Activated CD4-positive, alpha-beta memory T cell treated with anti-CD3 and anti-CD28 coated beads, Interleukin-2, amount 10 ng/mL, durations not matched to agents 7 days and 5 days (primary cell): ENCODE results near the gene RAPGEF6. TPM values are rescaled to one million over a fixed set of nuclear protein-coding genes. Genes with fewer than 3 reads are reported as not detected.
"Not testable (repeated sequence)": the region's sequence is repeated elsewhere in the genome, so short reads cannot be mapped to it uniquely, and the experiment has no call there.

ENCODE experiments used
- CTCF ChIA-PET: fragments of 350-600 bp; sonication (Branson Sonifier 250); formaldehyde crosslinking; loops from one replicate; lab custom pipeline; 2021; ENCODE audit warnings: antibody characterized with exemption, inconsistent platforms; lab: Charles Lee
- POLR2A ChIA-PET: fragments of 350-600 bp; sonication (Branson Sonifier 250); formaldehyde crosslinking; loops from one replicate; lab custom pipeline; 2021; ENCODE audit warnings: antibody characterized with exemption; lab: Charles Lee
- DNase-seq: peaks from one replicate; pipeline ENCODE4 v3.0.0-alpha.2; 2020
- H3K27ac Mint-ChIP-seq: one replicate; pipeline ENCODE4 v1.8.0; 2021; ENCODE audit warnings: mild to moderate bottlenecking, mixed read lengths
- H3K27me3 Mint-ChIP-seq: one replicate; pipeline ENCODE4 v1.8.0; 2021; ENCODE audit warnings: mixed read lengths
- H3K36me3 Mint-ChIP-seq: one replicate; pipeline ENCODE4 v1.8.0; 2021; ENCODE audit warnings: low read depth, mixed read lengths
- H3K4me1 Mint-ChIP-seq: one replicate; pipeline ENCODE4 v1.8.0; 2021; ENCODE audit warnings: mixed read lengths
- H3K4me3 Mint-ChIP-seq: one replicate; pipeline ENCODE4 v1.8.0; 2021; ENCODE audit warnings: mild to moderate bottlenecking, mixed read lengths
- H3K9me3 Mint-ChIP-seq: one replicate; pipeline ENCODE4 v1.8.0; 2021; ENCODE audit warnings: mixed read lengths
- total RNA-seq, 2 experiments: library from RNA; stranded (reverse); gene quantifications; one replicate each; pipeline ENCODE4 v1.2.3, GENCODE V29; 2021

The RAPGEF6 gene
- total RNA-seq, 2 experiments from 2014 or later: 40.7 to 44.5 TPM

DNA sequence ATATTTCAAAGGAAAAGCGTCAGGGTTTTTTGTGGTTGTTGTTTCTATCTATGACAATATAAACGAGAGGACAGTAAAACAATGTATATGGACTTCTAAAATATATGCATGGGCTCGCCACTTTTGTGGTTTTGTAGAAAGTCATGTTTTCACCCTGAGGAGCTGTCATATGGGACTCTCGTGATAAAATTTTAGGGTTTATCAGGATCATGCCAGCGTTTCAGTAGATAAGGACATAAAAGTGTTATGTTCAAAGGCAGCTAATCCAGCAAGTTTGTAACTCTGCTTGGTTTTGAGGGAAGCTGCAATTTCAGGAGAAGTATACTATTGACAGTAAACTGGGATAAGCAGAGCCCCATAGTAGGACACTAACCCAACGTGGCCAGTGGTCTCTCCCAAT lies 250.9 kb downstream of the RAPGEF6 start:
- ChIA-PET CTCF (interaction anchor here (0.7 to 7.4 kb wide), 4 partner anchors 32 to 219 kb away, joined by 3 to 88 read pairs (median 5); partner anchors contain the start of genes CDC42SE2 and HINT1), POLR2A (interaction anchor here (0.6 to 14.7 kb wide), 10 partner anchors 9 to 182 kb away, joined by 3 to 234 read pairs (median 4); partner anchors contain the start of gene CDC42SE2)
- no peak overlapping the region for H3K4me3 Mint-ChIP-seq

GRCh38 chr5:131382407-131383395 lies 252.3 kb downstream of the RAPGEF6 start:
- Mint-ChIP-seq H3K4me1 (peaks cover 90% of the 10 kb centered on the region), H3K27ac (peak overlapping the region; percentile 94), H3K4me3 (peak overlapping the region; percentile 53), H3K27me3 (no peaks in the 10 kb centered on the region), H3K36me3 (peaks cover 50% of the 10 kb centered on the region), H3K9me3 (no peaks in the 10 kb centered on the region)
- POLR2A ChIA-PET: interaction anchor here (0.7 to 14.7 kb wide), 23 partner anchors 8 to 219 kb away, joined by 3 to 234 read pairs (median 6); partner anchors contain the start of genes CDC42SE2 and HINT1
- CTCF ChIA-PET: interaction anchor here (0.7 to 7.4 kb wide), 32 partner anchors 8 to 226 kb away, joined by 3 to 88 read pairs (median 5); partner anchors contain the start of genes CDC42SE2 and HINT1
- DNase-seq: peak; percentile 59

More for the DNA sequence above, 250.9 kb downstream of the RAPGEF6 start:
- H3K27ac Mint-ChIP-seq: peak overlapping the region; percentile 94
- no peaks in the 10 kb centered on the region for H3K27me3 Mint-ChIP-seq
- no peaks in the 10 kb centered on the region for H3K9me3 Mint-ChIP-seq
- DNase-seq: no peak
- H3K36me3 Mint-ChIP-seq: peaks cover 56% of the 10 kb centered on the region
- peaks cover 88% of the 10 kb centered on the region for H3K4me1 Mint-ChIP-seq

- H3K36me3 Mint-ChIP-seq: peaks cover 45% of the 10 kb centered on the region
- H3K4me3 Mint-ChIP-seq: peak overlapping the region; percentile 57
- CTCF ChIA-PET: interaction anchor here (0.6 to 7.4 kb wide), 34 partner anchors 9 to 225 kb away, joined by 3 to 88 read pairs (median 5); partner anchors contain the start of genes CDC42SE2 and HINT1
- no peaks in the 10 kb centered on the region for H3K27me3 Mint-ChIP-seq
- H3K4me1 Mint-ChIP-seq: peaks cover 90% of the 10 kb centered on the region
- H3K27ac Mint-ChIP-seq: peak overlapping the region; percentile 94
- DNase-seq: no peak
- POLR2A ChIA-PET: interaction anchor here (1.0 to 14.7 kb wide), 21 partner anchors 8 to 234 kb away, joined by 3 to 234 read pairs (median 8); partner anchors contain the start of genes CDC42SE2 and HINT1
- H3K9me3 Mint-ChIP-seq: no peaks in the 10 kb centered on the region
Observed at GRCh38 chr5:131381777-131382176, 253.3 kb downstream of the RAPGEF6 start.

DNA sequence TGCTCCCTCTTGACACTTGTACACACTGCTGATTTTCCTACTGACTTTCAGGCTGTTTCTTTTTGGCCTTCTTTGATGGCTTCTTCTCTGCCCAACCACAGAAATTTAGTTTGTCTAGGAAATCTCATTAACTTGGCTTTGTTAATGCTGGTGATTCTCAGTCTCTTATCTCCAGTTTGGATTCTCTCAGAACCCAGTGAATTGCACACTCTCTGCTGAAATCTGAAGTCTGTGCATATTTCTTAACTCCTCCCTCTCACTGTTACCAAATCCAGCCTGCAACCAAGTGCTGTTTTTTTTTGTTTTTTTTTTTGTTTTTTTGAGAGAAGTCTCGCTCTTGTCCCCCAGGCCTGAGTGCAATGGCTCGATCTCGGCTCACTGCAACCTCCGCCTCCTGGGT lies 254.0 kb downstream of the RAPGEF6 start:
- ChIA-PET POLR2A (interaction anchor here (1.0 to 14.7 kb wide), 16 partner anchors 7 to 233 kb away, joined by 3 to 234 read pairs (median 10); partner anchors contain the start of gene CDC42SE2), CTCF (interaction anchor here (1.0 to 7.4 kb wide), 12 partner anchors 14 to 209 kb away, joined by 4 to 88 read pairs (median 7); partner anchors contain the start of gene CDC42SE2)
- H3K4me1 Mint-ChIP-seq: peaks cover 90% of the 10 kb centered on the region
- no peak for DNase-seq
- peak overlapping the region; percentile 57 for H3K4me3 Mint-ChIP-seq
- peaks cover 43% of the 10 kb centered on the region for H3K36me3 Mint-ChIP-seq
- no peaks in the 10 kb centered on the region for H3K27me3 Mint-ChIP-seq
- no peaks in the 10 kb centered on the region for H3K9me3 Mint-ChIP-seq
- peak overlapping the region; percentile 94 for H3K27ac Mint-ChIP-seq

DNA sequence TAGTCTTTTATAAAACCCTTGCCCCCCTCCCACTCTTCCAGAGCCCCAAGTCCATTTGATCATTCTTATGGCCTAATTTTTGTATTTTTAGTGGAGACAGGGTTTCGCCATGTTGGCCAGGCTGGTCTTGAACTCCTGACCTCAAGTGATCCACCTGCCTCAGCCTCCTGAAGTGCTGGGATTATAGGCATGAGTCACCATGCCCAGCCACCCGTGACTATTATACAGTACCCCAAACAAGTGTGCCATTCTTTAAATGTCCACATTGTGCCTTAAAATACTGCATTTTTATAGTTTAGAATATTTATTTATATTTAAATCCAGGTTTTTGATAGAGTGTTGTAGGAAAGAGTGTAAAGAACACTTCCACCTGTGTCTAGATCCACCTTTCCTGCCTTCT lies 254.8 kb downstream of the RAPGEF6 start:
- DNase-seq, H3K27me3 Mint-ChIP-seq, H3K9me3 Mint-ChIP-seq: not testable (repeated sequence)
- H3K4me3 Mint-ChIP-seq: peak overlapping the region; percentile 61
- peaks cover 42% of the 10 kb centered on the region for H3K36me3 Mint-ChIP-seq
- CTCF ChIA-PET: interaction anchor here (7.4 kb wide), 1 partner anchor 115 kb away, joined by 88 read pairs; the partner anchor contains the start of gene CDC42SE2
- POLR2A ChIA-PET: interaction anchor here (1.3 to 14.7 kb wide), 11 partner anchors 13 to 219 kb away, joined by 3 to 234 read pairs (median 33); partner anchors contain the start of genes CDC42SE2 and HINT1
- H3K4me1 Mint-ChIP-seq: peaks cover 91% of the 10 kb centered on the region
- peak overlapping the region; percentile 94 for H3K27ac Mint-ChIP-seq

DNA sequence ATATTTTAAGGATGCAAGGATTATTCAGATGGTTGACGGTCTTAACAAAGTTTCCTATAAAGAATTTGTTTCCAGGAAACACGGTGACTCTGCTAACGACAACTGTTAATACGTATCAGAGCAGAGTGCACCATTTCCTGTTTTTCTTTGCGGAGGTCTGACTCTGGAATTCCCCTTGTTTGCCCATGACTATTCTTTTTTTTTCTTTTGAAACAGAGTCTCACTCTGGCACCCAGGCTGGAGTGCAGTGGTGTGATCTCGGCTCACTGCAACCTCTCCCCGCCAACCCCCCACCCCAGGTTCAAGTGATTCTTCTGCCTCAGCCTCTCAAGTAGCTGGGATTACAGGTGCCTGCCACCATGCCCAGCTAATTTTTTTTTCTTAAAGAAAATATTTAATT lies 255.3 kb downstream of the RAPGEF6 start:
- DNase-seq: peak; percentile 67
- ChIA-PET CTCF (interaction anchor here (1.3 to 7.4 kb wide), 2 partner anchors 99 to 115 kb away, joined by 3 to 88 read pairs; partner anchors contain the start of gene CDC42SE2), POLR2A (interaction anchor here (0.6 to 14.7 kb wide), 13 partner anchors 10 to 218 kb away, joined by 3 to 234 read pairs (median 15); partner anchors contain the start of genes CDC42SE2 and HINT1)
- Mint-ChIP-seq H3K36me3 (peaks cover 38% of the 10 kb centered on the region), H3K27ac (peak overlapping the region; percentile 94), H3K4me3 (peak overlapping the region; percentile 61), H3K9me3 (no peaks in the 10 kb centered on the region), H3K27me3 (no peaks in the 10 kb centered on the region), H3K4me1 (peaks cover 91% of the 10 kb centered on the region)

DNA sequence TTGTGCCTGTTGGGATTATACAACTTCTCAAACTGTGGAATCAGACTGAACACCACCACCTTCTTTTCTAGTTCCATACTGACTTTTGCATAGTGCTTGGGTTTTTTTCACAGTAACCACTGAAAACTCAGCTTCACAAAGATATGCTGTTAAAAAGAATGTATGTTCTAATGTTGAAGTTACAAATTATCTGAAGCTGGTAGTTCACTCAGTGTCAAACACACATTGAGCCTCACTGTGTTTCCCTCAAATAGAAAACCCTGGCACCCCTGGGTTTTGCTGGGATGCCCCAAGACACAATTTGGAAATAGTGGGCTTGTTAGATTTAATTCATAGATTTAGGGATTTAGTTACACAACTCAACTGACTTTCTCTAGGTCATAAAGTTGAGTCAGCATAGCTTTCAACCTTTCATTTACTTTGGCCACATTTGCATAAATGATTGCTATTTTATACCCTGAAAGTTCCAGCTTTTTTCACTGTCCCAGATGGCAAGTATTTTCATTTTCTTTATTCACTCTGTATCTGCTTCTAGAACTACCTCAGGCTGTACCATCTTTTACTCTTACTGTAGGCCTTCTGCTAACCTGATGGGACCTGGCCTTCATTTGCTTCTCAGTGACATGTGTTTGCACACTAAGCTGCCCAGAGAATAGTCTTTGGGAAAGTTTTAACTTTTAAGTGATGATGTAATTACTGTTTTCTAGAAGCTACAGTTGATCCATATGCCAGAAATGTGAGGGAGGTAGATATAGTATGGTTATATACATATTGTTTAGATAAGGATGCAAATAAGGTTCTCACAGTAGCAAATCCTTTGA lies 256.1 kb downstream of the RAPGEF6 start:
- POLR2A ChIA-PET: interaction anchor here (0.6 to 14.7 kb wide), 21 partner anchors 9 to 218 kb away, joined by 3 to 234 read pairs (median 6); partner anchors contain the start of genes CDC42SE2 and HINT1
- no peak for DNase-seq
- peaks cover 89% of the 10 kb centered on the region for H3K4me1 Mint-ChIP-seq

GRCh38 chr5:131377785-131378325 lies 257.2 kb downstream of the RAPGEF6 start:
- Mint-ChIP-seq H3K9me3 (no peaks in the 10 kb centered on the region), H3K27ac (peak overlapping the region; percentile 84), H3K27me3 (no peaks in the 10 kb centered on the region), H3K4me3 (no peak overlapping the region), H3K4me1 (peaks cover 90% of the 10 kb centered on the region), H3K36me3 (peaks cover 35% of the 10 kb centered on the region)
- DNase-seq: no peak
- CTCF ChIA-PET: interaction anchor here (0.7 to 7.4 kb wide), 6 partner anchors 11 to 212 kb away, joined by 3 to 88 read pairs (median 3); partner anchors contain the start of genes CDC42SE2 and HINT1
- POLR2A ChIA-PET: interaction anchor here (1.1 to 14.7 kb wide), 11 partner anchors 8 to 215 kb away, joined by 3 to 234 read pairs (median 14); partner anchors contain the start of genes CDC42SE2 and HINT1

More for the DNA sequence above, 256.1 kb downstream of the RAPGEF6 start:
- CTCF ChIA-PET: interaction anchor here (0.5 to 7.4 kb wide), 6 partner anchors 10 to 114 kb away, joined by 3 to 88 read pairs (median 4); partner anchors contain the start of gene CDC42SE2
- Mint-ChIP-seq H3K27ac (peak overlapping the region; percentile 94), H3K4me3 (peak overlapping the region; percentile 39), H3K9me3 (no peaks in the 10 kb centered on the region), H3K27me3 (no peaks in the 10 kb centered on the region), H3K36me3 (peaks cover 34% of the 10 kb centered on the region)

DNA sequence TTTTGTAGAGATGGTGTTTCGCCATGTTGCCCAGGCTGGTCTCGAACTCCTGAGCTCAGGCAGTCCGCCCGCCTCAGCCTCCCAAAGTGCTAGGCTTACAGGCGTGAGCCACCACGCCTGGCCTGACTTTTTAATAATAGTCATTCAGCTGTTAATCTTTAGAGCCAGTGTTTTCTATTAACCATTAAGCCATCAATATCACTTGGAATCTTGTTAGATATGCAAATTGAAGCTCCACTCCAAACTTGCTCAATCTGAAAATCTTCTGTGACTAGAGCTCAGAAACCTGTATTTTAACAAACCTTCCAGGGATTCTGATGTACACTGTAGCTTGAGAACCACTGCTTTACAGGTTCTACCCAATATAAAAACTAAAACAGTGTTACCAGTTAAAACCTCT lies 257.7 kb downstream of the RAPGEF6 start:
- peaks cover 37% of the 10 kb centered on the region for H3K36me3 Mint-ChIP-seq
- POLR2A ChIA-PET: interaction anchor here (1.2 to 14.7 kb wide), 8 partner anchors 15 to 214 kb away, joined by 3 to 234 read pairs (median 50); partner anchors contain the start of genes CDC42SE2 and HINT1
- H3K4me1 Mint-ChIP-seq: peaks cover 90% of the 10 kb centered on the region
- H3K27me3 Mint-ChIP-seq: no peaks in the 10 kb centered on the region
- no peaks in the 10 kb centered on the region for H3K9me3 Mint-ChIP-seq
- DNase-seq: no peak
- H3K4me3 Mint-ChIP-seq: no peak overlapping the region
- H3K27ac Mint-ChIP-seq: peak overlapping the region; percentile 84
- CTCF ChIA-PET: interaction anchor here (0.7 to 7.4 kb wide), 5 partner anchors 12 to 113 kb away, joined by 3 to 88 read pairs (median 3); partner anchors contain the start of gene CDC42SE2

DNA sequence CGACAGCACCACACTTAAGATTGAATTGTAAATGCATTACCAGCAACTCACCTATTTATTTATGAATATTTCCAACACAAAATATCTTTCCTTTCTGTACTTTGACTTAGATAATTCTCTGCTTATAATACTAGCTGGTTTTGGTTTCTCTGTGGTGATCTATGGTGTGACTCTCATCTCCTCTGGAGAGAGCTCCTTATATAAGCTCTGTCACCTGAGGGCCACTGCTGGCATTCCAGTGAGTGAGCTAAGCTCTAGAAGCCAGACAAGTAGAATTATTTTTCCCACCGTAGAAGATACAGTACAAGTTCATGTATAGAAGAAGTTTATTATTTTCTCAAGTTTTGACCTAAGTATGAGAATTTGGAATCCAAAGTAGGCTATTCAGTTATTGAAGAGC lies 259.7 kb downstream of the RAPGEF6 start:
- H3K27me3 Mint-ChIP-seq: no peaks in the 10 kb centered on the region
- DNase-seq: no peak
- peaks cover 38% of the 10 kb centered on the region for H3K36me3 Mint-ChIP-seq
- H3K4me1 Mint-ChIP-seq: peaks cover 89% of the 10 kb centered on the region
- peak overlapping the region; percentile 9 for H3K4me3 Mint-ChIP-seq
- H3K9me3 Mint-ChIP-seq: no peaks in the 10 kb centered on the region
- ChIA-PET CTCF (interaction anchor here (0.7 to 1.6 kb wide), 5 partner anchors 9 to 178 kb away, joined by 3 to 8 read pairs (median 3); partner anchors contain the start of gene CDC42SE2), POLR2A (interaction anchor here (0.7 to 14.7 kb wide), 12 partner anchors 8 to 117 kb away, joined by 3 to 151 read pairs (median 4); partner anchors contain the start of gene CDC42SE2)
- peak overlapping the region; percentile 52 for H3K27ac Mint-ChIP-seq
